ENCODE results near the gene CEP164. TPM values are rescaled to one million over a fixed set of nuclear protein-coding genes. Genes with fewer than 3 reads are reported as not detected.

The CEP164 gene
- total and polyA plus RNA-seq, 9 of the 15 experiments (the other 6 are each of a cell fraction or from before 2014, with no cell fraction given), result 2.1 to 16.5 (median 10.4) TPM

GRCh38 chr11:117430293-117430955 is 102.8 kb downstream of the CEP164 start:
- no peaks in the 10 kb centered on the region for H3K9me3 ChIP-seq (replicated peaks; ENCODE audit: control insufficient read depth, insufficient read depth, low read depth, low read length)
- H3K4me1 ChIP-seq (replicated peaks in 1 of 2; ENCODE audit: control insufficient read depth in 2 of 2, insufficient read depth in 2 of 2, low read length in 2 of 2), result peaks cover 0 to 5% of the 10 kb centered on the region in 2 experiments; a peak in 3 of 5 replicates
- intact Hi-C loops (cut with micrococcal nuclease), result no loop called here
- 3% methylated on average over 11 of the region's 15 CpGs for WGBS (ENCODE audit: insufficient coverage, low coverage, missing lambda C conversion rate)
- no peak overlapping the region for H3K4me2 ChIP-seq (ENCODE audit: insufficient read depth, low read length)
- no peak overlapping the region for H2AFZ ChIP-seq (ENCODE audit: low read depth, low read length)
- no TSS peak for BruUV-seq (replicated peaks)
- TF ChIP-seq SIX5 (IDR thresholded peaks at IDR 0.05; ENCODE audit: borderline replicate concordance in 1 of 2, insufficient read depth in 1 of 2, low read depth in 1 of 2, low read length in 2 of 2), result no peak
- TF ChIP-seq, protein P1, sequence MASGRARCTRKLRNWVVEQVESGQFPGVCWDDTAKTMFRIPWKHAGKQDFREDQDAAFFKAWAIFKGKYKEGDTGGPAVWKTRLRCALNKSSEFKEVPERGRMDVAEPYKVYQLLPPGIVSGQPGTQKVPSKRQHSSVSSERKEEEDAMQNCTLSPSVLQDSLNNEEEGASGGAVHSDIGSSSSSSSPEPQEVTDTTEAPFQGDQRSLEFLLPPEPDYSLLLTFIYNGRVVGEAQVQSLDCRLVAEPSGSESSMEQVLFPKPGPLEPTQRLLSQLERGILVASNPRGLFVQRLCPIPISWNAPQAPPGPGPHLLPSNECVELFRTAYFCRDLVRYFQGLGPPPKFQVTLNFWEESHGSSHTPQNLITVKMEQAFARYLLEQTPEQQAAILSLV (tag; IDR thresholded peaks at IDR 0.05), result no peak
- no peak for TF ChIP-seq ERF (CRISPR knock-in tag; IDR thresholded peaks at IDR 0.05)
- TF ChIP-seq ILK (tag; IDR thresholded peaks at IDR 0.05; ENCODE audit: borderline replicate concordance, low read depth), result no peak
- no peak for TF ChIP-seq ZNF668 (CRISPR knock-in tag; IDR thresholded peaks at IDR 0.05)
- TF ChIP-seq ZNF707 (CRISPR knock-in tag; conservative IDR thresholded peaks at IDR 0.05), result no peak
- H4K20me1 ChIP-seq (replicated peaks; ENCODE audit: control insufficient read depth, insufficient read depth, low read length), result peaks cover 20% of the 10 kb centered on the region
- ChIA-PET CTCF (ENCODE audit: low intra/inter-chr PET ratio) (no interaction called here), POLR2A (no interaction called here)
- FAIRE-seq (no peak), ATAC-seq (no peak), DNase-seq (ENCODE audit: extremely low read depth in 1 of 4, low spot score in 3 of 4) (no peak)
- in situ Hi-C loops (cut with MboI), result no loop called here
- no peak overlapping the region for H3K4me3 ChIP-seq
- H3K9ac ChIP-seq (ENCODE audit: insufficient read depth in 1 of 2, low read depth in 2 of 2, low read length in 2 of 2), result no peak overlapping the region; a peak in 1 of 4 replicates
- no peak overlapping the region for H3K27ac ChIP-seq (ENCODE audit: extremely low read depth, low read depth, low read length)
- H3K36me3 ChIP-seq (ENCODE audit: control insufficient read depth, insufficient read depth, low read length), result no peaks in the 10 kb centered on the region
- H3K79me2 ChIP-seq (ENCODE audit: control insufficient read depth, insufficient read depth, low read length), result no peaks in the 10 kb centered on the region
- H3K9me1 ChIP-seq (ENCODE audit: control insufficient read depth, insufficient read depth, low read length), result no peaks in the 10 kb centered on the region
- H3K27me3 ChIP-seq (ENCODE audit: control insufficient read depth in 2 of 2, insufficient read depth in 2 of 2, low read length in 2 of 2), result peaks cover 13 to 48% of the 10 kb centered on the region in 2 experiments
